Stimulated activated CD8-positive, alpha-beta memory T cell treated with anti-CD3 and anti-CD28 coated beads, Interleukin-7, amount 100 ng/mL, for 4 hours (primary cell): ENCODE results near the gene TNXB.

Experiments
- DNase-seq, 2 donors: peaks; one replicate each; pipeline ENCODE4 v3.0.0-alpha.2; 2020; ENCODE audit warnings: low read depth in 2 of 2

TNXB gene, protein sequence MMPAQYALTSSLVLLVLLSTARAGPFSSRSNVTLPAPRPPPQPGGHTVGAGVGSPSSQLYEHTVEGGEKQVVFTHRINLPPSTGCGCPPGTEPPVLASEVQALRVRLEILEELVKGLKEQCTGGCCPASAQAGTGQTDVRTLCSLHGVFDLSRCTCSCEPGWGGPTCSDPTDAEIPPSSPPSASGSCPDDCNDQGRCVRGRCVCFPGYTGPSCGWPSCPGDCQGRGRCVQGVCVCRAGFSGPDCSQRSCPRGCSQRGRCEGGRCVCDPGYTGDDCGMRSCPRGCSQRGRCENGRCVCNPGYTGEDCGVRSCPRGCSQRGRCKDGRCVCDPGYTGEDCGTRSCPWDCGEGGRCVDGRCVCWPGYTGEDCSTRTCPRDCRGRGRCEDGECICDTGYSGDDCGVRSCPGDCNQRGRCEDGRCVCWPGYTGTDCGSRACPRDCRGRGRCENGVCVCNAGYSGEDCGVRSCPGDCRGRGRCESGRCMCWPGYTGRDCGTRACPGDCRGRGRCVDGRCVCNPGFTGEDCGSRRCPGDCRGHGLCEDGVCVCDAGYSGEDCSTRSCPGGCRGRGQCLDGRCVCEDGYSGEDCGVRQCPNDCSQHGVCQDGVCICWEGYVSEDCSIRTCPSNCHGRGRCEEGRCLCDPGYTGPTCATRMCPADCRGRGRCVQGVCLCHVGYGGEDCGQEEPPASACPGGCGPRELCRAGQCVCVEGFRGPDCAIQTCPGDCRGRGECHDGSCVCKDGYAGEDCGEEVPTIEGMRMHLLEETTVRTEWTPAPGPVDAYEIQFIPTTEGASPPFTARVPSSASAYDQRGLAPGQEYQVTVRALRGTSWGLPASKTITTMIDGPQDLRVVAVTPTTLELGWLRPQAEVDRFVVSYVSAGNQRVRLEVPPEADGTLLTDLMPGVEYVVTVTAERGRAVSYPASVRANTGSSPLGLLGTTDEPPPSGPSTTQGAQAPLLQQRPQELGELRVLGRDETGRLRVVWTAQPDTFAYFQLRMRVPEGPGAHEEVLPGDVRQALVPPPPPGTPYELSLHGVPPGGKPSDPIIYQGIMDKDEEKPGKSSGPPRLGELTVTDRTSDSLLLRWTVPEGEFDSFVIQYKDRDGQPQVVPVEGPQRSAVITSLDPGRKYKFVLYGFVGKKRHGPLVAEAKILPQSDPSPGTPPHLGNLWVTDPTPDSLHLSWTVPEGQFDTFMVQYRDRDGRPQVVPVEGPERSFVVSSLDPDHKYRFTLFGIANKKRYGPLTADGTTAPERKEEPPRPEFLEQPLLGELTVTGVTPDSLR (N-terminal part only)

DNA sequence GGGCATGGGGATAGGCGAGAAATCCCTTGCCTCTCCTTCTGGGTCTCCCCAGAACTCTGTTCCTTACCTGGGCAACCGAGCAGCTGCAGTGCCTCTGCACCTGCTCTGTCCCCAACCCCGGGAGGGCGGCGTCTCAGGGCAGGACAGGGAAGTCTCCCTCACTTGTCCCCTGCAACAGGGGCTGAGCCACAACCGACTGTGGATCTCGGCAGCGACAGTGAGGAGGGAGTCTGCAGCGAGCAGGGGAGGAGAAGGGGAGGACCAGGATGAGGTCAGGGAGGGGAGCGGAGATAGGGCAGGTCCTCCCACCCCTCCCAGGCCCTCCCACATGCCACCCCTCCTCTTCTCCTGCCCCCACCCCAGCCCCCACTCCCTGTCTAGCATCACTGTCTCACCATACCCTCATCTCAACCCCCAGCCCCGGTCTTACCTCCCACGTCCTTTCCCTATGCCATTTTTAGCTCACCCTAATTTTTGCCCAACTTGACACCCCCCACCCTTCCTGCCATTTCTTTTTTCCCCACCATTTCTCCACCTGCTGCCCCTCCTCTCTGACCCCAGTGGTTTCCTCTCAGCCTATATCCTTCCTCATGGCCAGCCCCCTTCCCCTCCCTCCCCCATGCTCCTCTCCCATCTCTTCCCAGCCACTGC, at the start of gene TNXB:
Gene TNXB (minus strand): TSS at position 225 of the 651 bp plus-strand sequence. CDS start 11,140 bp downstream, outside the sequence.
- no peak for DNase-seq

DNA sequence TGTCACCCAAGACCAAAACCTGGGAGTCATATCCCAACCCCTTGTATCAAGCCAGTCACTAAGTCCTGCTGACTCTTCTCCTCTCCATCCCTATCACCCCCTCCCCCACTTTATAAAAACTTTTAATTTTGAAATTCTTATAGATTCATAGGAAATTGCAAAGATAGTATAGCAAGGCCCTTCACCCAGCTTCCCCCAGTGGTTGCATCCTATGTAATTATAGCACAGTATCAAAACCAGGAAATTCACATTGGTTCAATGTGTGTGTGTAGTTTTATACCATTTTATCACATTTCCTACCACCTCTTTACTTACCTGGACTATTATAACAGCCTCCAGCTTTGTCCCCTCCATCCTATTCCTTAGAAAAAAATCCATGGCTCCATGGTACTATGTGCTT, 48.9 kb upstream of the TNXB start:
- DNase-seq: no peak

DNA sequence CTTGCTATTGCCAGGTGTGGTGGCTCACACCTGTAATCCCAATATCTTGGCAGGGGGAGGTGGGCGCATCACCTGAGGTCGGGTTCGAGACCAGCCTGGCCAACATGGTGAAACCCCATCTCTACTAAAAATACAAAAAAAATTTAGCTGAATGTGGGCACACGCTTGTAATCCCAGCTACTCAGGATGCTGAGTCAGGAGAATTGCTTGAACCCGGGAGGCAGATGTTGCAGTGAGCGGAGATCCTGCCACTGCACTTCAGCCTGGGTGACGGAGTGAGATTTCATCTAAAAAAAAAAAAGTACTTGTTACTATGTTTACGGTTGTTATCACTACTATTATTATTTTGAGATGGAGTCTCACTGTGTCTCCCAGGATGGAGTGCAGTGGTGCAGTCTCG, 47.8 kb upstream of the TNXB start:
- no peak for DNase-seq

DNA sequence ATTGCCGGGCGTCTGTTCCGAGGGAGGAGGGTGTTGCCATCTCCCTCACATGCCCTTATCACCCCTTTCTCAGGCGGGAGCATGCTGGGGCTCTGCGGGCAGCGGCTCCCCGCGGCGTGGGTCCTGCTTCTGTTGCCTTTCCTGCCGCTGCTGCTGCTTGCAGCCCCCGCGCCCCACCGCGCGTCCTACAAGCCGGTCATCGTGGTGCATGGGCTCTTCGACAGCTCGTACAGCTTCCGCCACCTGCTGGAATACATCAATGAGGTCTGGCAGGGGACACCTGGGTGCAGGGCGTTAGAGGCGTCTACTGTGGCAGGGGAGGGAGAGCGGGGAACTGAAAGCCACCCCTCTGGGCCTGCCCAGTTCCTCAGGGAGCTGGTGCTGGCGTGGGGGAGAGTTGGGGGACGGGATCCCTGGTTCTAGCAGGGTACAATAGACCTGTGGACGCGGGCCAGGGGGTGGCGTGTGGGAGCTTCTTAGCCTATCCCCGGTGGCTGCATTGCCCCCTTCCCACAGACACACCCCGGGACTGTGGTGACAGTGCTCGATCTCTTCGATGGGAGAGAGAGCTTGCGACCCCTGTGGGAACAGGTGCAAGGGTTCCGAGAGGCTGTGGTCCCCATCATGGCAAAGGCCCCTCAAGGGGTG, 45.5 kb upstream of the TNXB start:
- DNase-seq: peak; percentile 39 to 53

DNA sequence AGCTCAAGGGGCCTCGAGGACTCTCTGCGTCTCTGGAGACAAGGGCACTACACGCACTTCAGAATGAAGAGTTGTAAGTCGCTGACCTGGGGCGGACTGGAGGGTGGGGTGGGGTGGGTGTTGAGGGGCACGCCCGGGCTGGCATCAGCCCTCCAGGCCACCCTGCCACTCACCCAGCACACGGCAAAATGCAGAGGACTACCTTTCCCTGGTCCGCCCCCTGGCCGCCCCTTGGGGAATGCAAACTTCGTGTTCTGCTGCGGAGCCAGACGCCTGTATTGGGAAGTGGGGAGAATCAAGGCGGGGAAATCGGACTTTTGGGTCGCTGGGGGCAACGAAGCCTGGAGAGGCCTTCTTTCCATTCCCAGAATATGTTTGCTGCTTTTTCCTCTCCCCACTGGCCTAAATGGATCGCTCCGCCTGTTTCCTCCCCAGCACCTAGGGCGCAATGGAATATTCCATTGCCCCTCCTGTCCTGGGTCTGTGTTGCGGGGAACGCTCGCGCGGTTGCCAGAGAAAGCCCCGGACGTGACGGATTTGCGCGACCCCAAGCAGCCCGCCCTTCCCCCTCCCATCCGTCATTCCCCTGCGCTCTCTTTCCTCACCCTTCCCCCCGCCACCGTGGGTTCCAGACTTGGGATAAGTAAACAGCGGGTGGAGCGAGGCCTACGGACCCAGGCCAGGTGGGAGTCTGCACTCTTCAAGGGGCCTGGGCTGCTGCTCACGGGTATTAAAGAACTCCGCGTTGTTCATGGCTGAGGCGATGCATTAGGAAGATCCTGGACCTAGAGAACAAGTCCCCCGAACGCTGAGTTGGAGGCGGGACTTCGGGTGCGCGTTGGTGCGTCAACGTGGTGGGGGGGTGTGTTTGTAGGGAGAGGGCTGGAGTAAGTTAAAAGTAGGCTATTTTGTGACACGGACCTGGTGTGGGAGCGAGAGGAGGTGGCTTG, 44.7 kb upstream of the TNXB start, which contains the start of gene PPT2:
Gene PPT2 (plus strand): TSS at position 578 of the 950 bp plus-strand sequence. CDS start 454 bp downstream, outside the sequence.
- peak; percentile 70 to 72 for DNase-seq

DNA sequence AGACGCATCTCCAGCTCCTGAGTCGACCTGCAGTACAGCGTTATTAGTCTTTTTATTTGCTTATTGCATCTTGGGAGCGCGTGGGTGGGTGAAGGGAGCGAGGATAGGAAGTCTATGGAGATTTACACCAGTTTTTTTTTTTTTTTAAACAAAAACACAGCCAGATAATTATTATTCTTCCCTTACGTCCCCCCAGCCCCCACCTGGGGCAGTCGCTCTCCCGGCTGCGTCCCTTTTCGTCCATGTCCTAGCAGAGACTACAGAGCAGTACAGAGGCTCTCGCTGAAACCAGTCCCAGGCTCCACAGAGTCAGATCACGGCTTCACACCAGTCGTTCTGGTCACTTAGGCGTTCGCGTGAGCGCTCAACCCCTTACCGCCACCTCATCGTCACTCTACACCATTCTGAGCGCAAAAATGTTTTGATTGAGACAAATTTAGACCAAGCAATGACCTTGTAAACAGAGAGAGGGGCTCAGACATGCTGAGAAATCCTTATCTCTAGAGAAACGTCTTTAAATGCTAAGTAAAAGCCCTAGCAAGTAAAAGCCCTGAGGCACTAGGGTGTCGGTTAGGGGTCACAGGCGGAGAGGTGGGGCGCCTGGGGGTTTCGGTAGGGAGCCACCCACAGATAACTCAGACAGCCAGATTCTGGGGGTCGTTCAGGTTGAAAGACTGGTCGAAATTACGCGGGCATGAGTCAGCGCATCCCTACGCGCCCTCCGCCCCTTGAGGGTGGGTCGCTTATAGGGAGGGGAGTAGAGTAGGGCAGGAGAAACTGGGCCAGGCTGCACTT, 43.8 kb upstream of the TNXB start:
- no peak for DNase-seq

DNA sequence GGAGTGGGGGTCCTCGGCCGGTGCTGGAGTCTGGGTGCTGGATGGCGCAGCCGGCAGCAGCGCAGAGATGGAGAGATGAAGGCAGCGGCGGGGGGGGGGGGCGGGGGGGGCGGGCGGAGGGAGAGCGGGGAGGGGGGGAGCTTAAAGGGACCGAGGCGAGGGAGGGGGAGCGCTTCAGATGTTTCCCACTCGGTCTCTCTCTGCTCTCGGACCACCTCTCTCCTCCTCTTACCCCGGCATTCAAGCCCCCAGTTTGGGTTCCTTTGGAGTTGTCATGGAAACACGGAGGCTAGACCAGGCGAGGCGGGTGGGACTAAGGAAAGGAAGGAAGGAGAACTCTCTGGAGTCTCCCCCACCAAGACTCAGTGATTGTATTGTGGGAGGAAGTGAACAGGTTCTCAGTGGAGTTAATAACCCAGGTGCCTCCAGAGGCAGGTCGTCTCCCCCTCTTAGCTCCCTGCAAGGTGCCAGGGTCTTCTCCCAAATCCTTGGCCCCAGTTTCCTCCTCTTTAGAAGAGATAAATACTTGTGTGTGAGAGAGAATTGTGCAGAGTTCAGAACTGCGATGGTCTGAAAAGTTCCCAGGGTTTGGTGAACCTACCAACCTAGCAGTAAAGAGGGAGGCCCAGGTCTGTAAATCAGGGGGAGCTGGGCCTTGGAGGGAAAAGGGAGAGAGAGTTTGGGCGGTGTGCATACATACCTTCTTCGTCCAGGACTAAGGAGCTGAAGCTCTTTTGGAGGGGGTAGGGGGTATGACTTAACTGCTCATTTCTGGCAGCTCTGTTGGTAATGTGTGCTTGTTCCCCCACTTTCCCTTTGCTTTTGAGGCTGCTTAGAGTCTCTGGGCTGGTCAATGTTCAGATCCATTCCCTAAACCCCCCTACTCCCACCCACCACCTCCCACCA, 43.0 kb upstream of the TNXB start, which contains the start of gene PRRT1:
Gene PRRT1 (minus strand): TSS at position 77 of the 906 bp plus-strand sequence. CDS start 112 bp downstream, outside the sequence.
- DNase-seq: no peak

DNA sequence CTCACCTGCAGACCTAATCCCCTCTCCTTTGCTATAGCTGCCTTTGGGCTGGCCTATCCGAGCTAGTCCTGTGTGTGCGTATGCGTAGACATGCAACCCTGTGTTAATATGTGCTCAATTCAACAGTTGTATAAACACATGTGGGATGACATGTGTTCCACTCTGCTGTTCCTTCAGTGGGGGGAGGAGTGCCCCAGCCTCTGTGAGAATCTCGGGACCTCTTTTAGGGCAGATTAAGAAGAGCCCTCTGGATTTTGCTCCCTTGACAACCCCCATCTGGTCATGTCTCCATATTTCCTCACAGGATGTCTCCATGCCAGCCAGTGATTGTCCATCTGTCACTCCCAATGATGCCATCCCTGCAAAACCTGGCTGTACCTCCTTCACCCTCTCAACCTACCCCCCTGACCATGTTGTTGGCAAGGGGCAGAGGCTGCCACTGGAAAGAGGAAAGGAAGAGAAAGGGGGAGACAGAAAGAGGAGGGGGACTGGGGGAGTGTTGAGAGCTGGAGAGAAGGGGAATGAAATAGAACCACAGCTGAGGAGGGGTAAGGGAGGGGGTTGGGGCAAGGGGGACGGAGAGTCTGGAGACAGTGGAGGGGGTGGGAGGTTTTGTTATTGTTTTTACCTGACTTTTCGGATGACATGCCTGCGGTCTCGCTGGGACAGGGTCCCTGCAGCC, 42.2 kb upstream of the TNXB start:
- no peak for DNase-seq

DNA sequence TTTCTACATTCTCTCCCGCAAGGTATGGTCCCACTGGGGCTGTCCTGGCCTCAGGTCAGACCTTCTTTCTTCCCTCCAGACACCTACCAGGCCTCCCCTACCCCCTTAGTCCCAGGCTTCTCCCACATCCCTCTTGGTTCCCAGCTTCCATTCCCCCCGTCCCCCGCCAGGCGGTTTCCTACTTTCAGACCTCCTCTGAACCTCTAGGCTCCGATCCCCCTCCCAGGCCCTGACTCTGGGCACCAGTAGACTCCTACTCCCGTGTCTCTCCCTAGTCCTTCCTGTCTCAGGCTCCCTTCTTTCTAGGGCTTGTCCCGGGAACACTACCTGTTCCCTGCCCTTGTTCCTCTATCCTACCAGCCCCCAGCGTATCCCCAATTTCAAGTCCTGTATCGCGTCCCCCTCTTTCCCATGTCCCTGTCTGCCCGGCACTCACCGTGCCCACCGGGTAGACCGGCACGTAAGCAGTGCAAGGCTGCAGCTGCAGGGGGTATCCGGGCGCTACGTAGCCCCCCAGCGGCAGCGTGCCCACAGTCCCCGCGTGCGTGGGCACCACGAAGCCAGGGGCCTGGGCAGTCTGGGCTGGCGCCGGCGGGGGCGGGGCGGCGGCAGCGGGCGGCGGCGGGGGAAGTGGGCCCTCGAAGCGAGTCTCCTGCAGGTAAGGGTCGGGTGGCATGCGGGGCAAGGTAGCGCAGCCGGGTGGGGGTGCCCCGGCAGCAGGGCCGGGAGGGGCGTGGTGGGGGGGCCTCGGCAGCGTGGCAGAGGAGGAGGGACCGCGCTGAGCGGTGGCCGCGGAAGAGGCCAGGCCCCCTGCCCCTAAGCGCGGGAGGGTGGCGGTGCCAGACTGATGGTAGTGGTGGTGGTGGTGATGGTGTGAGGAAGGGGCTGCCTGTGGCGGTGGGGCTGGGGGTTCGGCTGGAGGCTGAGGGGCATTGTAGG, 41.1 kb upstream of the TNXB start:
- DNase-seq: no peak

DNA sequence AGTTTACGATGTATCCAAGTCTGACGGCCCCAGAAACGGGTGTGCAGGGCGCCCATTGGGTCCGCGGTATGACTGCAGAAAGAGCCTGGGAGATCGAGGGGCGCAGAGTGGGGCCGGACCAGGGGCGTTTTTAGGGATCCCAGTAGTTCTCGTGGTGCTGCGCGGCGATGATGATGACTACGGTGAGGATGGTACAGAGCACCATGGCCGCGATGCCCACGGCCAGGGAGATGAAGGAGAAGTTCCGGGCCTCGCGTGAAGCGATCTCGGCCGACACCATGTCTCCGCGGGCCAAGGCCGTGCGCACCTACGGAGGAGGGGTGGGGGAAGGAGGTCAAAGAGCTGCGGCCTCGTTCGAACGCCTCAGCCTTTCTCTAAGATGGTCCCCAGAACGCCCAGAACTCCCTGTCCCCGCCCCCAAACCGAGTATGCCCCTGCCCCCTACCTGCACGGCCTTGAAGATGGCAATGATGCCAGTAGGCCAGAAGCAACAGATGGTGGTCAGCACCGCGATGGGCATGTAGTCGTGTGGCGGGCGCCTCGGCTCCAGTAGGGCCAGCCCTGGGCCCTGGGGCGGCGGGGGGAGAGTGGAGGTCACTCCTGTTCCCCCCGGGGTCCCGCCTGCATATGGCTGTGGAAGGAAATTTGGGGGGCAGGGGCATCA, 40.1 kb upstream of the TNXB start:
- no peak for DNase-seq

DNA sequence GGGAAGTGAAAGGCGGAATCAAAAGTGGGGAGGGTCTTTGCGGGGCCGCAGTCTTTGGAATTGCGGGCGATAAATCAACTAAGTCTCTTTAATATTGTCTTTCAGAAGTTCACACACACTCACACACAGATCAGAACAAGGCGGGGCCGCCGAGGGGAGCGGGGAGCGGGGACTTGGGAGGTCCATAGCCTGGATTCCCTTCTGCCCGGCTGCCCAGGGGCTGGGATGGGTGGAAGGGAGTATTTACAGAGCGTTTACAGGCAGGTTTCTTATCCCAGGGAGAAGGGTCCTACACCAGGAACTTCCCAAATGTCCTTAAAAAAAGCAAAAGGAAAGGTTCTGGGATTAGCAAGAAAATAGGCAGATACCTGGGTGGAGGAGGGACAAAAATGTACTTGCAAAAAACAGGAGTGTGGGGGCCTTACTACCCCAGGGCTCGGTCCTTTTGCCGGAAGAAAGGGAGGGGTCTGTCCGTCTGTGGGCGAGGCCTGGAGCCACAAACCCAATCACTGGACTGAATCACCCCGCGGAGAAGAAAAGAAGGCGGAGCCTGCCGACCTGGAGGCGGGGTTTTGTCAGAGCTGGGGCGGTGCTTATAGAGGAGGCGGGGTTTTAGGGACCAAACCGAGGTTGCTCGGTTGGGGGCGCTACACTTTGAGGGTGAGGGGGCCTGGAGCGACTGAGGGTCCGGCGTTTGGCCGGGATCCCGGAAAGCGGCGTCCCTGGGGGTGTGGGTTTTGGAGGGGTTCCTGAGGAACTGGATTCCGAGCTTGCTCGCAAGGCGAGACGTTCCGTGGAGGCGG, 39.4 kb upstream of the TNXB start:
- peak; percentile 35 to 45 for DNase-seq

DNA sequence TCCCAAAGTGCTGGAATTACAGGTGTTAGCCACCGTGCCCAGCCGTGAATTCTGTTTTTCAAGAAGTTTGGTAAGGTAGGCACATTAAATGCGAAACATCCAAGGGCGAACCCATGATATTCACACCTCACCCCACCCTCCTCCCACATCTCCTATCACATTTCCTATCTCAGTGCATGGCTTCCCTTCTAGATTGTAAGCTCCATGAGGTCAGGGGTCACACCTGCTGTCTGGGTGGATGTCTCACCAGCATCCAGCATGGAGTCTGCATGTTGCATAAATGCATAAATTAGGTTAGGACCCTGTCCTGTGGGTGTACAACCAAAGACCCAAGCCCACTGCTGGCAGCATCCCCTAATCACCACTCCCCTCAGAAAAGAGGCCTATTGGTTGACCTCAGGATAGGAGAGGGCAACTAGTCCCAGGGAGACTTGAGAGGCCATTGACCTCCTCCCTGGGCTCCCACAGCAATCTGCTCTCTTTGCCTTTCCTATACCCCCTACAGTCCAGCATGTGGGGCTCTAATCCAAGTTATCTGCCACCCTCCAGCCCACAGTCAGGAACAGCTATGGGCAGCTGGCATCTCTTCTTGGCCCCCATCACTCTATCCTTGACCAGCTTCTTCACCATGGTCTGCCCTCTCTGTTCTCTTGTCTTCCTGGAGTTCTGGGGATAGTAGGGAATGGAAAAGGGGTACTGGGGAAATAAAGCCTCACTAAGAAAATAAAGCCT, 38.4 kb upstream of the TNXB start:
- no peak for DNase-seq

DNA sequence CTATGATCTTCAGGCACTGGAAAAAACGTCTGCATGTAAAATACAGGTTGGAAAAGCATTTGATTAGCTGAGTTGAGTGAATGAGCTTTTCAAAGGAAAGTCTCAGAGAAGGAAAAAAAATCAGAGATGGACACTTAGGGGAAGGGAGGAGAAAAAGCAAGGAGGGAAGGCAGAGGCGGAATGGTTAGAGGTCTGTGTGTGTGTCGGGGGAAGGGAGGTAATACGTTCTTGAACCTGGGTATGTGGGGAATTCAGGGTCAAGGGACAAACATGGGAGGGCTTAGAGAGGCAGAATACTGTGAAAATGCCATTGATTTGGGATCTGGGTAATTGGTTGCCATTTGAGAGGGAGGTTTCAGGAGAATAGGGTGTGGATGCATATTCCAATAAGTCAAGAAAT, 37.5 kb upstream of the TNXB start:
- no peak for DNase-seq

DNA sequence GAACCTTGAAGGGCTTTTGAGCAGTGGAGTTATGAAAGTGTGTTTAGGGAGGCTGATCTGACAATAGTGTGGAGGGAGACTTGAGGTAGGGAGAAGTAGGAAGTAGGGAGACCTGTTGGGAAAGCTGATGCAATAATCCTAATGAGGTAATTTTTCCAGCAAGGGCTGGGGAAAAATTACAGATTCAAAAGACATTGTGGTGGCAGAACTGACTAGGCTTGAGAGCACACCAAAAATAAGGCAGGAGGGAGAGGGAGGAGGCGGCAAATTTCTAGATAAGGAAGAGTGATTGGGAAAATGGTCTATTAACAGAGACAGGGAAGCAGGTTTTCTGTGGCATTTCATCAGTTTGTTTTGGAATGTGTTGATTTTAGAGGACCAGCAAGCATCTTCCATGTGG, 37.1 kb upstream of the TNXB start:
- no peak for DNase-seq
